GM19438 (cell line): Measurements from ENCODE around the gene ST3GAL6.
A peak's percentile ranks its signal among the peaks of the same experiment; 100 is the strongest.
"Not testable (repeated sequence)": the region's sequence is repeated elsewhere in the genome, so short reads cannot be mapped to it uniquely, and the experiment has no call there.

ENCODE experiments used
- ATAC-seq: cut with Tn5 transposase; IDR thresholded peaks from one replicate; pipeline ENCODE4 v1.9.1; 2021; ENCODE audit warnings: low read depth; ENCODE audit not compliant: unreplicated experiment

Gene ST3GAL6

GRCh38 chr3:98798820-98799219 is 35.7 kb downstream of the ST3GAL6 start:
- ATAC-seq: no peak

GRCh38 chr3:98799479-98799878 is 36.3 kb downstream of the ST3GAL6 start:
- no peak for ATAC-seq

GRCh38 chr3:98800401-98800800 is 37.3 kb downstream of the ST3GAL6 start:
- no peak for ATAC-seq

GRCh38 chr3:98801043-98801747 is 38.1 kb downstream of the ST3GAL6 start:
- no peak for ATAC-seq

GRCh38 chr3:98805571-98805970 is 42.4 kb downstream of the ST3GAL6 start:
- no peak for ATAC-seq

GRCh38 chr3:98806521-98806920 is 43.4 kb downstream of the ST3GAL6 start:
- no peak for ATAC-seq

GRCh38 chr3:98807011-98807410 is 43.9 kb downstream of the ST3GAL6 start:
- ATAC-seq: no peak

GRCh38 chr3:98807561-98807960 is 44.4 kb downstream of the ST3GAL6 start:
- ATAC-seq: no peak

GRCh38 chr3:98808071-98808470 is 44.9 kb downstream of the ST3GAL6 start:
- no peak for ATAC-seq

GRCh38 chr3:98809557-98809956 is 46.4 kb downstream of the ST3GAL6 start:
- ATAC-seq: no peak

- ATAC-seq: no peak
These were observed 47.9 kb downstream of the ST3GAL6 start for GRCh38 chr3:98811048-98811447.

- no peak for ATAC-seq
These were observed 49.8 kb downstream of the ST3GAL6 start for GRCh38 chr3:98812851-98813374.

- ATAC-seq: no peak
These were observed 51.8 kb downstream of the ST3GAL6 start for GRCh38 chr3:98814817-98815420.

GRCh38 chr3:98817547-98818041 is 54.5 kb downstream of the ST3GAL6 start:
- ATAC-seq: peak; percentile 86

GRCh38 chr3:98821063-98821462 is 57.9 kb downstream of the ST3GAL6 start:
- ATAC-seq: no peak

GRCh38 chr3:98823791-98824190 is 60.7 kb downstream of the ST3GAL6 start:
- no peak for ATAC-seq

- no peak for ATAC-seq
These were observed 61.1 kb downstream of the ST3GAL6 start for GRCh38 chr3:98824256-98824655.

GRCh38 chr3:98826126-98826525 is 63.0 kb downstream of the ST3GAL6 start:
- ATAC-seq: no peak

GRCh38 chr3:98827221-98827920 is 64.2 kb downstream of the ST3GAL6 start:
- no peak for ATAC-seq

- no peak for ATAC-seq
These were observed 66.2 kb downstream of the ST3GAL6 start for GRCh38 chr3:98829246-98829832.

GRCh38 chr3:98831060-98831459 is 67.9 kb downstream of the ST3GAL6 start:
- not testable (repeated sequence) for ATAC-seq
